HuH-7 (cell line): ENCODE data around the gene UBE2V1.
A peak's percentile ranks its signal among the peaks of the same experiment; 100 is the strongest.
"Not testable (repeated sequence)": the region's sequence is repeated elsewhere in the genome, so short reads cannot be mapped to it uniquely, and the experiment has no call there.

Experiments used
- DNase-seq: peaks from one replicate; pipeline ENCODE4 v3.0.0; 2011; ENCODE audit warnings: low spot score

UBE2V1 gene

DNA sequence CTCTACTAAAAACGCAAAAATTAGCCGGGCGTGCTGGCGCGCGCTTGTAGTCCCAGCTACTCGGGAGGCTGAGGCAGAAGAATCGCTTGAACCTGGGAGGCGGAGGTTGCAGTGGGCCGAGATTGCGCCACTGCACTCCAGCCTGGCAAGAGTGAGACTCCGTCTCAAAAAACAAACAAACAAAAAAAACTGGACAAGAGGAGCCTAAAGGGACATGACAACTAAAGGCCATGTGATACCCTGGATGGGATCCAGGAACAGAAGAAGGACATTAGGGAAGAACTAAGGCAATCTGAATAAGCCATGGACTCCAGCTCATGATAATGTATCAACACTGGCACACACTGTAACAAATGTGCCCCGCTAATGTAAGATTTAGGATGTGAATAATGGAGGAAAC, 24.8 kb upstream of the UBE2V1 start:
- not testable (repeated sequence) for DNase-seq

DNA sequence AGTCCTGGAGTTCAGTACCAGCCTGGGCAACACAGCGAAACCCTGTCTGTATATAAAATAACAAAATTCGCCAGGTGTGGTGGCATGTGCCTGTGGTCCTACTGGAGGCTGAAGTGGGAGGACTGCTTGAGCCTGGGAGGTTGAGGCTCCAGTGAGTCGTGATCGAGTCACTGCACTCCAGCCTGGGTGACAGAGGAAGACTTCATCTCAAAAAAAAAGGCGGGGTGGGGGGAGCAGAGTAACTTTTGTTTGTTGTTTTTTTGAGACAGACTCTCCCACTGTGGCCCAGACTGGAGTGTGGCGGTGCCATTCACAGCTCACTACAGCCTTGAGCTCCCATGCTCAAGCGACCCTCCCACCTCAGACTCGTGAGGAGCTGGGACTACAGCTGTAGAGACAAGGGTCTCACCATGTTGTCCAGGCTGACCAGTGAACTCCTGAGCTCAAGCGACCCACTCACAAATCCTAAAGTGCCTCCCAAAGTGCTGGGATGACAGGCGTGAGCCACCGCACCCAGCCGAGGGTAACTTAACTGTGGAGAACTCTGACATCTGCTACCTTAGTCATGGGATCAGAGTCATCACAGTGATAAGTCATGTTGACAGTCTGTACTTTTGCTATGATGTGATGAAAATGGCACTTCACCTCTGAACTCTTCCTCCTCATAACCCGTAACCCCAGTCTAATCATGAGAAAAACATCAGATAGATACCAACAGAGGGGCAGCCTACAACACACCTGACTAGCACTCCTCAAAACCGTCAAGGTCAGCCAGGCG, 24.1 kb upstream of the UBE2V1 start:
- DNase-seq, result no peak

DNA sequence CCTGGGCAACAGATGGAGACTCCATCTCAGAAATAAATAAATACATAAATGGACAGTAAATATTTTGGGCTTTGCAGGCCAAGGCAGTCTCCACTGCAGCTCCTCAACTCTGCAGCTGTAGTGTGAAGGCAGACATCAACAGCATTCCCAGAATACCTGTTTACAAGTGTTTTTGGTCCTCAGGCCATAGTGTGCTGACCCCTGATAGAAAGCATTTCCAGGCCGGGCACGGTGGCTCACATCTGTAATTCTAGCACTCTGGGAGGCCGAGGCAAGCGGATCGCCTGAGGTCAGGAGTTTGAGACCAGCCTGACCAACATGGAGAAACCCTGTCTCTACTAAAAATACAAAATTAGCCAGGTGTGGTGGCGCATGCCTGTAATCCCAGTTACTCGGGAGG, 22.2 kb upstream of the UBE2V1 start:
- DNase-seq, result not testable (repeated sequence)

DNA sequence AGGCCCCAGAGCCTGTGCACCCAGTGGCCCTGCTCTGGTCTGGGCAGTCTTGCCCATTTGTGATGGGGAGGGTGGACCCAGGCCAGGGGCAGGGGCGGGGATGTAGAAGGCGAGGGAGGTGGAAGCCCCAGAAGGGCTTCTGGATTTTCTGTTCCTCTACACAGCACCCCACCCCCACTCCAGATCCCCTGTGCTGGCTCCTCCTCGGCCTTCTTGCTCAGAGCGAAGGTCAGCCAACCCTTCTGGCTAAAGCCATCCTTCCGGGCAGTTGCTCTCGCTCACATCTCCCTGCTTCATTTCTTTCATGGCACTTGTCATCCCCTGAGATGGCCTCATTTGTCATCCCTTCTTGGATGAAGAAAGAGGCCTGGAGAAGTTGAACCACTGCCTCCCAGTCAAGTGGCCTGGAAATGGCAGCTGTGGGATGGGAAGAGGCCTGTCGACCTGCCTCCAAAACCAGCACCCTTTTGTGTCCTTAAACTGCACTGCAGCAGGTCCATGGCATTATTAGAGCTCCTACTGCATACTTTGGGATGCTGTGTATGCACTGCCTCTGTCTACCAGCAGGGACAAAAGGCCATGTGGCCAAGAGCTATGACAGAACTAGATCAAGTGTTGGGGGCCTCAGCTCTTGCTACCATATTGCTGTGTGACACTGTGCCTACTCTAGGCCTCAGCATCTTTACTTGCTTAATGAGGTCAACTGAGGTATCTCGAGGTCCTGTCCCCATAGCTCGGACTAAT, 20.7 kb upstream of the UBE2V1 start:
- no peak for DNase-seq

DNA sequence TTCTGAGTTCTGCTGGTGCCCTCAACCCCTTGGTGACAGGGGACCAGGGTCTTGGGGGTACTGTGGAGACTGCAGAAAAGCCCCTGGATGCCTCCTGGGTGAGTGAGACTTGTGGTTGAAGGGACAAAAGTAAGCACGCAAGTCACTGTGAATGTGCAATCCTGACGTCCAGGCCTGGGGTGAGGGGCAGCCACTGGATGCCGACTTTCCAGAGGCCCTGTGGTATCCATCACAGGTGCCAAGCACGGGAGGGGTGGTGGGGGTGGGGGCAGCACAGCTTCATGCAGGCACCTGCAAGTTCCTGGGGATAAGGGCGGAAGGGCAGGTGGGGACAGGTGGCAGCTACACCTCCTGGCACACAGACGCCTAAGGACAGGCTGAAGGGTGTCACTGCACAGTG, 20.1 kb upstream of the UBE2V1 start:
- no peak for DNase-seq

DNA sequence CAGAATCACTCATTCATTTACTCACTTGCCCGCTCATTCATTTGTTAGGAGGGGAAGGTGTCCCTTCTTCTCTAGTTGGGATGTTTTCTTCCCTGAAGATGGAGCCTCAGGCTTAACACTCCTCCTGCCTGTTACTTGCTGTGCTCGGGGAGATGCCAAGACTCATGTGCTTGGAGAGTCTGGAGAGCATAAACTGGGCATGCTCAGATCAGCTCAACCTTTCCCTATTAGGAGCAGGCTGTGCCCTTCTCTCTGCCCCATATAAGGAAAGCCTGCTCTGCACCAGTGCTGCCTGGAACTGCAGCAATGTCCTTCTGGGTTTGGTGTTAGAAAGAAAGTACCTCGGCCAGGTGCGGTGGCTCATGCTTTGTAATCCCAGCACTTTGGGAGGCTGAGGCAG, 18.0 kb upstream of the UBE2V1 start:
- DNase-seq, result no peak

DNA sequence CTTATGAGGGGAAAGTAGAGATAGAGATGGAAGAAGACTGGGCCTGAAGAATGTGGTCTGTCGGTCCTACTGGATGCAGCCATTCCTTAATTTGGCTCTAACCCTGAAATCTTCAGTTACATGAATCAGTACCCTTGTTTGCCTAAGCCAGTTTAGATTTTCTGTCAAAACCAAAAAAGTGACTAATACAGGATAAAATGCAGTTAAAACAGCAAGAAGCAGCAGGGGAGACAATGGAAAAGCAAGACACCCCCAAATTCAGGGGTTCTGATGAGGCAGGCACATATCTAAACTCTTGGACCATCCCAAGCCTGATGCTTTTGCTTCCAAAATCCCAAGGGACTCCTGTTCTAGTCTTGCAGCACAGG, 17.4 kb upstream of the UBE2V1 start:
- no peak for DNase-seq

DNA sequence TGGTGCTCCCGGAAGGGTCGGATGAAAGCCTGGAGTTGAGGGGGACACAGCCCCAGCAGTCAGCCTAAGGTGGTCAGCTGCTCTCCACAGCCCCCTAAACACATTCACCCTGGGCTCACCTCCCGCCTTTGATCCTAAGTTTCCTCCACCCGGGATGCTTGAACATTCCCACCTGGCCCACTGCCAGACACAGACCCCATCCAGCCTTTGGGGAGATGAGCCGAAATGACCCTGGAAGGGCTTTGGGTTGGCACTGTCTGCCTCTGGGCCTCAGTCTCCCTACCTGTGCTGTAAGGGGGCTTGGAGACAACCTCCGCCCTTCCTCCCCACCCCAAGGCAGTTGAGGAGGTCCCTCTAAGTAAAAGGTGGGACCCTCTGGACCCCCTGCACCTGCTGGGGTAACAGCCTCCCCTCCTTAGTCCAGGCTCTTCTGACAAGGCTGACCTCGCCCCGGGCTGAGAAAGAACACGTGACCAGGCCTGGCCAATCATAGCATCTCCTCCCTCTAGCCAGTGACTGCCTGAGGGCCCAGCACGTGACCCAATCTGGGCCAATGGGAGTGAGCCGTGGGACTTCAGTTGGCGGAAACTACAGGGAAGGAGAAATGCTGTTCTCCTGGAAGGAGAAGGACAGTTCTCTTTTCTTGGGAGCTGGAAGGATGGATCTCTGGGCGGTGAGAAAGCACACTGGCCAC, 16.9 kb upstream of the UBE2V1 start:
- DNase-seq, result no peak

DNA sequence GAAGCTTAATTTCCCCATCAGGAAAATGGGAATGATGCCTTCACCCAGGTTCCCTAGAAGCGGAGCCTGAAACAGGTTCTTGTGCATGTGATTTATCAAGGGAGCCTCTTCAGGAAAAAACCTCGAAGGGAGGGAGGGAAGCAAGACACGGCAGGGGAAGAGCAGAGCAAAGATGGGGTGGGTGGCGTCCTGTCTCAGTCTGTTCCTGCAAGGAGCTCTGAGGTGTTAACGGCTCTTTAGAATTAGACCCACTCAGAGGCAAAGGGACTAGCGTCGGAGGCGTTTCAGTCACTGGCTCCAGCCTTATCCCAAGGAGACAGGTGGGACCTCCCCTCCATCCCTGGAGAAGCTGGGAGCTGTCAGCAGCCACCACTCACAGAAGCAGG, 15.6 kb upstream of the UBE2V1 start:
- DNase-seq, result no peak

DNA sequence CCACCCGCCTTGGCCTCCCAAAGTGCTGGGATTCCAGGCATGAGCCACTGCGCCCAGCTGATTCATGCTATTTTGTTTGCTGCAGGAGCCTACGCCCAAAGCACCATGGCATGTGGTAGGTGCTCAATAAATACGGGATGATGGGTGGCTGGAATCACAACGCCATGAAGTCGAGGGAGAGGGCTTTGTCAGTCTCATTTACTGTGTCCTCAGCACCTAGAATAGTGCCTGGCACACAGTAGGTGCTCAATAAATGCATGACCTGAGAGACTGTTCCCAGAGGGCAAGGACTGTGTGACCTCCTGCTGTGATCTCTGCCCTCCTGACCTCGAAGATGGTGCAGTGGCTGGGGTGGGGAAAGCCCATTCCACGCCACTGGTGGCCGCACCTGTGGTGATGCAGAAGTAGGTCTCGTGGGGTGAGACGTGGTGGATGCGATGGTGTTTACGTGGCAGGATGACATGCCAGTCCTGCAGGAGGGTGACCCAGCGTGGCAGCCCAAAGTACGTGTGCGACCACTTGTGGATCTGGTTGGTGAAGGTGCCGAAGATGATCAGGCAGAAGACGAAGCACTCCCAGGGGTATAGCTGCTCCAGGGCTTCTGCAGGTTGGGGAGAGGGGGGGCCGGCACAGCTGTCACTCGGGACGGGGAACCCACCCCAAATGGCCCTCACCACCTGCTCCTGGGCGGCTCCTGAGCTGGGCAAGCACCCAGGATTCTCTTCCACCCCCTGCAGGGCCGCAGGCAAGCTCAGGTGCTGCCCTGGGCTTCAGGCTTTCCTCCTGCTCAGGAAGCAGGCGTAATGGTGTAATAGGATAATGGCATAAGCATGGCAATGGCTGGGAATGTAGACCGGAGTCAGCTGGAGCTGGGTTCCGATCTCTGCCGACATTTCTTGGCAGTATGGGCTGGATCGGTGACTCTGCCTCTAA, 14.9 kb upstream of the UBE2V1 start:
- DNase-seq, result no peak

DNA sequence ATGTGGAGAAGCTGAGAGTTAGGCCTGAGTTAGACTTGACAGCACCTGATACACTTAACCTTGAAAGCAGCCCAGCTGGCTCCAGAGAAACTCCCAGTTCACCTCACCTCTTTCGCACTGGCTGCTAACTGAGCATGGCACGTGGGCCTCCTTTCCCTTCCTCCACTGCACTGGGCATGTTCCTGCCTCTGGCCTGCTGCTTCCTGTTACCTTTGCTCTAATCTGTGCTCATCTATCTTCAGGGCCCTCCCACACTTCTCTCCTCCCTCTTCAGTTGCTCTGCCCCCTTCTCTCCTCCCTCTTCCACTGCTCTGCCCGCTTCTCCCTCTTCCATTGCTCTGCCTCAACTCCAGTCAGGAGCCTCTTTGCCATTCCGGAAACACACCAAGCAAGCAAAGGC, 13.7 kb upstream of the UBE2V1 start:
- no peak for DNase-seq

DNA sequence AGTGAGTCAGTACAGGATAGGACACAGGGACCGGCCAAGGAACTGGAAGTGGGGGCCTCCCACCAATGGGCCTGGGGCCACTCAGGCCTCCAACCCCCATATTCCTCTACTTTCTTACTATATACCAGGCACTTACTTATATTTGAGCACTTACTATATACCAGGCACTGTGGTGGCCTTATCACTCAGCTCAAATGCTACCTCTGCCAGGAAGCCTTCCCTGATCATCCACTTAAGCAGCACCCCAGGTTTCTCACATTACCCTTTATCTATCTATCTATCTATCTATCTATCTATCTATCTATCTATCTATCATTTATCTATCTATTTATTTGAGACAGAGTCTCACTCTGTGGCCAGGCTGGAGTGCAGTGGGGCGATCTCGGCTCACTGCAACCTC, 12.3 kb upstream of the UBE2V1 start:
- DNase-seq, result no peak

DNA sequence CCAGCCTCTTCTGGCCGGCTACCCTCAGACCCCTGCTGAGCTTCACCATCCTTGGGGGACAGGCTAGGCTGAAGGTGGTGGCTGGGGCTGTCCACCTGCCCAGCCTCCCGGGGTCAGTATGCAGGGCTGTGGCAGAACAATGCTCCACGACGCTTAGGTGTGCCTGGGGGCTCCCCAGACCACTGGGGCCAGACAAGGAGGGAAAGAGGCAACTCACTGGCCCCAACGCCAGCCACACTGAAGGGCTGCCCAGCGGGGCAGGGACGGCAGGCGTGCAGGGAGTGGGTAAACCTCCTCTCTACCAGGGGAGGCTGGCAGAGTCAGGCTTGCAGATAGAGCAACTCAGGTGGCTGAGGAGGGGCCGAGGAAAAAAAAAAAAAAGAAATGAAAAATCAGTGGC, 11.5 kb upstream of the UBE2V1 start:
- DNase-seq, result no peak

DNA sequence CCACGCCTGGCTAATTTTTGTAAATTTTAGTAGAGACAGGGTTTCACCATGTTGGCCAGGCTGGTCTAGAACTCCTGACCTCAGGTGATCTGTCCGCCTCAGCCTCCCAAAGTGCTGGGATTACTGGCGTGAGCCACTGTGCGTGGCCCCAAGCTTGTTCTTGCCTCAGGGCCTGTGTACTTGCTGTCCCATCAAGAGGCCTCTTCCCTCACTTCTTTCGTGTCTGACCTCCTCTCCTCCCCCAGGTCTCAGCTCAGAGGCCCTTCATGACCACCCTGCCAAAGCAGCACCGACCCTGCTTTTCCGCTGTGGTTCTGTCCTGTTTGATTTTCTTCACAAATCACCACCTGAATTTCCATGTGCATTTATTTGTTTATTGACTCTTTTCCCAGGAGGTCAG, 10.5 kb upstream of the UBE2V1 start:
- DNase-seq, result no peak

DNA sequence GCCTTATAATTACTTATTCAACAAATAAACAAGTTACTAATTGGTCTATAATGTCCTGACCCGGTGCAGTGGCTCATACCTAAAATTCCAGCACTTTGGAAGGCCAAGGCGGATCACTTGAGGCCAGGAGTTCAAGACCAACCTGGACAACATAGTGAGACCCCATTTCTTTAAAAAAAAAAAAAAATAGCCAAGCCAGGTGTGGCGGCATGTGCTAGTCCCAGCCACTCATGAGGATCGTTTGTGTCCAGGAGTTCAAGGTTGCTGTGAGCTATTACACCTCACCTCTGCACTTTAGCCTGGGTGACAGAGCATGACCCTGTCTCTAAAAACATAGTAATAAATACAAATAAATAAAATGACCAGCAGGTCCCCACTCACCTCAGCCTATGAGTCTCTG, 9.8 kb upstream of the UBE2V1 start:
- no peak for DNase-seq

DNA sequence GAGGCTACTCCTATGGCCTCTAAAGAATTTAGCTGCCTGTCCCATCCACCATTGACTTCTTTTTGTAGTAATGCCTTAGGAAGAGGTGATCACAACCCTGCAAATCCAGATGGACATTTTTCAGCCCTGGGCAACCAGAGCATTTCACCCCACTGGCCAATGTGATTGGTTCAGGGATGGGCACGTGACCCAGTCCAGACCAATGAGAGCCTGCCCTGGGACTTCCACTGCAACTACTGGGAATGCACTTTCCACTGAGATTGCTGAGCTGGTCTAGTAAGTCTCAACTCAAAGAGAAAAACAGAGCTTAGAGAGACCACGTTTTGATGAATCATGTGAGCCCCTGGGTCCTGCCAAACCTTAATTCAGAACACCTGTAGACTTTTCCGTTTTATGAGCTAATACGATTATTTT, 8.9 kb upstream of the UBE2V1 start:
- no peak for DNase-seq

DNA sequence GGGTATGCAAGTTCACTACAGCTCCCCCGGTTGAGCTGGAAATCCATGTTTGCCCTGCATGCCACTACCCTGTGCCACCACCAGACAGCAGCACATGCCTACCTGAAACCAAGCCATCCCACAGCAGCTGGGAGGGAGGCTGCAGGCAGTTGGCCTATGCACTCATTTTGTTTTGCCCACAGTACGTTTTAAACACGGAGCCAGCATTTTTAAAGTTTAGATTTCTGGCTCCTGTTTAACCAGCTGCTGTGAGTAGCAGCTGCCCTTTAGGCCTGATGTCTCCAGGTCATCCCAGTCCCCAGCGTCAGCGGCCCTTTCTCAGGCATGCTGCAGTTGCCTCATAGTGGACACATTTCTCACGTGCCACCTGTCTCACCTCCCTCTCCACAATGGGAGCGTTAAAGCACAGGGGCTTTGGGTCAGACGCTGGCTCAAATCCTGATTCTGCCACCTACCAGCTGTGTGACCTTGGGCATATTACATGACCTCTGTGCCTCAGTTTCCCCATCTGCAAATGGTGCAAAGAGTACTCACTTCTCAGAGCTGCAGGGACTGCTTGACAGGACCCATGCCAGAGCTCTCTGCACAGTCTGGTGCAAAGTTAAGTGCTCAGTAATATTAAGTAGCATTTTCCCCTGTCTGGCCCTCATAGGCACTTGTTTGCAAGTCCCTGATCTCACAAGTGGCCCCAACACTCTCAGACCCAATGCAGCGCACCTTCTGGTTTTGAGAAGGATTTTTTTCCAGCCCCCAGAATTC, 8.2 kb upstream of the UBE2V1 start:
- peak; percentile 82 for DNase-seq

DNA sequence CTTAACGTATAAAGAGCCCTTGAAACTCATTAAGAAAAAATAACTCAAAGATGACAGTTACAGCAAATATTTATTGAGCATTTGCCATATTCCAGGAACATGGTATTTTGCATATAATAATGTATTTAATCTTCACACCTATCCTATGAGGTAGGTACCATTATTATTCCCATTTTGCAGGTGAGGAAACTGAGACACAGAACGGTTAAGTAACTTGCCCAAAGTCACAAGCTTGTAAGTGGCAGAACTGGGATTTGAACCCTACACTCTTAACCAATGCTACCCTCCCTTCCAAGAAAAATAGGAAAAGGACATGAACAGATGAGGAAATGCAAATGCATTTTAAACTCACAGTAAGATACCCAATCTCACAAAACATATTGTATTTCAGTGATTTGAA, 5.3 kb upstream of the UBE2V1 start:
- DNase-seq, result no peak

DNA sequence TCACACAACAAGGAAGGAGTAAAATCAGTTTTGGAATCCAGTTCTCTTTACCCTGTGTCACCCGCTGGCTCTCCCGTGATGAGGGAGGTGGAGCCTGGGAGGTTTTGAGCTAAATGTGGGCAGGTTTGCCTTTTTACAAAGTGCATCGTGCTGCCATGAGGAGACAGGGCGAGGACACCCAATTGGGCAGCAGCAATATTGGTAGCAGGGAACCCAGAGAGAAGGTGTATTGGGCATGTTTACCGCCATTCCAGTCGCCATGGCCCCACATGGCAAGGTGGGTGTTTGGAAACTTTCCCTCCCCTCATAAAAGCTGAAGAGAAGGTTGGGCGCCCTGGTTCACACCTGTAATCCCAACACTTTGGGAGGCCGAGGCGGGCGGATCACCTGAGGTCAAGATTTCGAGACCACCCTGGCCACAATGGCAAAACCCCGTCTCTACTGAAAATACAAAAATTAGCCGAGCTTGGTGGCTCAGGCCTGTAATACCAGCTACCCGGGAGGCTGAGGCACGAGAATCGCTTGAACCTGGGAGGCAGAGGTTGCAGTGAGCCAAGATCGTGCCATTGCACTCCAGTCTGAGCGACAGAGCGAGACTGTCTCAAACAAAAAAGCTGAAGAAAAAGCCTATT, 3.5 kb upstream of the UBE2V1 start:
- no peak for DNase-seq

DNA sequence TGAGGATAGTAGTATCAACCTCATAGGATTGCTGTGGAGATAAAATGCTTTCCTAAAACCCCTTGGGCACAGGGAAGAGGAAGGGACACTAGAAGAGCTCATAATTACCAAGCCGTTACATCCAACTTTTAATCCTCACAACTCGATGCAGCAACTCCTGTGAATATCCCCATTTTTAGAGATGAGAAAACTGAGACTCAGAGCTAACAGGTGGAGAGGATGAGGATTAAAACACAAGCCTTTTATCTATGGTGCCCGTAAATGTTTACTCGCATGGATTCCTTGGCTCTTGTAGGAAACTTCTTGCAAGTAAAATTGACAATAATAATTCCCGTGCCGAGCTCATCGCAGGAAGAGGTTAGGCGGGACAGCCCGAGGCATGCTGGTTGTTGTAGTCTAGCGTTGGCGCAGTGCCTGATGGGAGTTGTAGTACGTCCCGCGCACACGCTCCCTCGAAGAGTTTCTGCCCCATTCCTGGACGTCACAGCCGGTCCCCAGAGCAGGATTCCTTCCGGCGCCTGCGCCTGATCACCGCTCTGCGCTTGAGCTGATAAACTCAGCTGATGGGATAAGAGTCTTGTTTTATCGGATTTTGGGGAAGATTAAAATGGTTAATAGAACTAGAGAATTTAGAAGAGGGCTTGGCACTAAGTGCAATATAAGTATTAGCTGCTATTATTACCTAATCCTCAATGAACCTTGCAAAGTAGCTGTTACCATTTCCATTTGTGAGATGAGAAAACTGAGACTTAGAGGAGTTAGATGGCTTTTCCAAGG, 2.8 kb upstream of the UBE2V1 start:
- DNase-seq, result peak; percentile 96
